Fibroblast of lung (primary cell): Measurements from ENCODE around the gene ACSS3.

ENCODE experiments used
- CTCF ChIP-seq, 2 donors: IDR thresholded peaks in 1 of 2; conservative IDR thresholded peaks in 1 of 2; 1 replicate in 1 of 2; 2 replicates in 1 of 2; pipeline ENCODE4 v1.5.1; 2011 to 2012; ENCODE audit warnings: low read length in 2 of 2, control low read depth in 1 of 2, inconsistent platforms in 1 of 2, low read depth in 1 of 2, mild to moderate bottlenecking in 1 of 2
- EZH2 ChIP-seq: IDR thresholded peaks from 2 replicates; pipeline ENCODE4 v1.5.1; 2012; ENCODE audit warnings: low read length, control low read depth, mild to moderate bottlenecking; ENCODE audit errors: missing control alignments

DNA sequence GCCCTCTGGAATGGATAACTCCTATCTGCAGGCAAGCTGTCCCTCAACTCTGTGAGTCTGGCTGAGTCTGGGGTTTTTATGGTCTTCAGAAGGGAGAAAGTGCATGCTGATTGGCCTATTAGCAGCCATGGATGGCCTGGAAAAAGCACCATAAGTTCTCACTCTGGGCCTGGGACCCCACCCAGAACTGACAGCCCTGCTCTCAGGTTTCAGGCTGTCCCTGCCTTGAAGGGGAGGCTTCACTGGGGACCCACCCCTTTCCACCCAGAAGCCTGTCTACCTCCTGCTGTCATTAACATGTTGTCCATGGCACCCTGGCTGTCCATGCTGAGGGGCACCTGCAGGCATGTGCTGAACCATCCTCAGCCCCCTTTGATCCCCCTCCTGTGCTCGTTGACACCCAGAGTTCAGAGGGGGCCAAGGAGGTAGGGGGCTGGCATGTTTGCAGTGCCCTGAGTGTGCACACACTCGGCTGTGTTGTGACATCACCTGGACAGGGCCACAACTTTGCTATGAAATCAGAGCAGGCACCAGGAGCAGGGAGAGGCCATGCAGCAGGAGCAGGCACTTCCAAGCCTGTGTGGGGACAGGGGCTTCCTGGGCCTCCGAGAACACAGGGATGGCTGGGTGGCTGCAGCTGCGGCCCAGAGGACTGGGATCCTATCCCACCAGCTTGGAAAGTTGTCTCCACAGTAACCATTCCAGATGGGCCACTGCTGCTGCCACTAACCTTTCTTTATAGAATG is 84.7 kb downstream of the ACSS3 start:
- TF ChIP-seq CTCF (conservative IDR thresholded peaks at IDR 0.05 in 1 of 2, IDR thresholded peaks at IDR 0.05 in 1 of 2; ENCODE audit: low read depth in 1 of 2, low read length in 2 of 2) (no peak), EZH2 (no peak)
